Hepatocyte (in vitro differentiated cells): ENCODE data around the gene CARD10. TPM values are rescaled to one million over a fixed set of nuclear protein-coding genes. Genes with fewer than 3 reads are reported as not detected.

ENCODE experiments used
- DNase-seq: peaks from one replicate; pipeline ENCODE4 v3.0.0-alpha.2; 2016; ENCODE audit warnings: low spot score
- H2AFZ ChIP-seq: fragments of 200-600 bp; sonication (generic); 2 replicates; pipeline ENCODE4 v1.6.0; 2016; ENCODE audit warnings: antibody characterized with exemption, mild to moderate bottlenecking
- H3K27ac ChIP-seq: fragments of 200-600 bp; sonication (generic); 2 replicates; pipeline ENCODE4 v1.5.1; 2016; ENCODE audit warnings: mild to moderate bottlenecking
- H3K27me3 ChIP-seq: fragments of 200-600 bp; sonication (generic); 2 replicates; pipeline ENCODE4 v1.6.1; 2016
- H3K36me3 ChIP-seq: fragments of 200-600 bp; sonication (generic); replicated peaks from 2 replicates; pipeline ENCODE4 v1.5.1; 2016; ENCODE audit warnings: low read depth; ENCODE audit not compliant: insufficient read depth
- H3K4me1 ChIP-seq: fragments of 200-600 bp; sonication (generic); 2 replicates; pipeline ENCODE4 v1.5.1; 2016; ENCODE audit warnings: mild to moderate bottlenecking, moderate library complexity; ENCODE audit not compliant: insufficient read depth
- H3K4me2 ChIP-seq: fragments of 200-600 bp; sonication (generic); 2 replicates; pipeline ENCODE4 v1.6.0; 2016
- H3K4me3 ChIP-seq: fragments of 200-600 bp; sonication (generic); 2 replicates; pipeline ENCODE4 v1.5.1; 2016; ENCODE audit warnings: mild to moderate bottlenecking
- H3K79me2 ChIP-seq: fragments of 200-600 bp; sonication (generic); 2 replicates; pipeline ENCODE4 v1.6.0; 2017; ENCODE audit warnings: mild to moderate bottlenecking
- H3K9me2 ChIP-seq: fragments of 200-600 bp; sonication (generic); replicated peaks from 2 replicates; pipeline ENCODE4 v1.6.0; 2017; ENCODE audit warnings: mild to moderate bottlenecking; ENCODE audit not compliant: insufficient read depth
- H3K9me3 ChIP-seq: fragments of 200-600 bp; sonication (generic); 2 replicates; pipeline ENCODE4 v1.5.1; 2016; ENCODE audit warnings: low read depth, mild to moderate bottlenecking
- H4K20me1 ChIP-seq: fragments of 200-600 bp; sonication (generic); 2 replicates; pipeline ENCODE4 v1.6.0; 2016; ENCODE audit warnings: mild to moderate bottlenecking; ENCODE audit not compliant: insufficient read depth, poor library complexity, severe bottlenecking
- EZH2 ChIP-seq: fragments of 200-600 bp; sonication (generic); IDR thresholded peaks from 2 replicates; pipeline ENCODE4 v1.6.1; 2016; ENCODE audit warnings: antibody characterized with exemption, mild to moderate bottlenecking, borderline replicate concordance
- EZH2phosphoT487 ChIP-seq: fragments of 200-600 bp; sonication (generic); IDR thresholded peaks from one replicate; pipeline ENCODE4 v1.6.1; 2018; ENCODE audit warnings: antibody characterized with exemption, mild to moderate bottlenecking, low read depth, moderate library complexity; ENCODE audit not compliant: unreplicated experiment, severe bottlenecking
- WGBS: methylation state at CpG from one replicate; pipeline ENCODE4 v1.1.6; 2016; ENCODE audit warnings: low lambda C conversion rate; ENCODE audit errors: missing lambda C conversion rate; 5-methylcytosine and 5-hydroxymethylcytosine counted together
- polyA plus RNA-seq: library from polyadenylated mRNA; unstranded; fragments of >200 nt; fragmentation: Nextera tagmentation; extraction: Ambion mirVana; gene quantifications from 2 replicates; pipeline ENCODE4 v1.2.1, GENCODE V29; 2016
- total RNA-seq: library from RNA; depleted of rRNA; stranded (reverse); fragments of >200 nt; gene quantifications from 2 replicates; pipeline ENCODE4 v1.2.3, GENCODE V29; 2014
- TF ChIP-seq, protein P1 (sequence below): fragments of 200-600 bp; sonication (generic); IDR thresholded peaks from 2 replicates; pipeline ENCODE4 v1.5.1; 2016; ENCODE audit warnings: antibody characterized with exemption, mild to moderate bottlenecking; ENCODE audit not compliant: poor library complexity

Gene CARD10
- total and polyA plus RNA-seq, 2 experiments from 2014 or later, result 23.4 to 28.7 TPM

DNA sequence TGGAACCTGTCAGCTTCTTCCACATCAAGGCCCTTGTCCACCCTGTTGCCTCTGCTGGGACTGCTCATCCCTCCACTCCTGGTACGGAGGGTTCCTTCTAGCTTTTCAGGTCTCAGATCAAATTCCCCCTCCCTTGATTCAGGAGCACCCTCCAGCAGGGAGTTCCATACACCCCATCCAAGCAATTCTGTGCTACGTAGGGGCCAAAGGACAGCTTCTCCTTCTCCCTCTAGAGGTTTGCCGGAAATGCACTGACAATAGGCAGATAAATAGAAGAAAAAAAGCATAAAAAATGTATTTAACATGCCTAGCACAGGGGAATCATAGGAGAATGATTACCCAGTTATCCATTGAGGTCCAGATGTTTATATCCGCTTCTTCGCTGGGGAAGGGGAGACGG is 3.3 kb upstream of the CARD10 start:
- H2AFZ ChIP-seq, result no peak overlapping the region
- H3K4me1 ChIP-seq, result peaks cover 12% of the 10 kb centered on the region
- no peaks in the 10 kb centered on the region for H3K9me2 ChIP-seq
- no peak overlapping the region for H3K4me2 ChIP-seq
- H3K4me3 ChIP-seq, result no peak overlapping the region
- H3K36me3 ChIP-seq, result no peaks in the 10 kb centered on the region
- peaks cover 11% of the 10 kb centered on the region for H3K79me2 ChIP-seq
- H3K27ac ChIP-seq, result no peak overlapping the region
- TF ChIP-seq, protein P1, sequence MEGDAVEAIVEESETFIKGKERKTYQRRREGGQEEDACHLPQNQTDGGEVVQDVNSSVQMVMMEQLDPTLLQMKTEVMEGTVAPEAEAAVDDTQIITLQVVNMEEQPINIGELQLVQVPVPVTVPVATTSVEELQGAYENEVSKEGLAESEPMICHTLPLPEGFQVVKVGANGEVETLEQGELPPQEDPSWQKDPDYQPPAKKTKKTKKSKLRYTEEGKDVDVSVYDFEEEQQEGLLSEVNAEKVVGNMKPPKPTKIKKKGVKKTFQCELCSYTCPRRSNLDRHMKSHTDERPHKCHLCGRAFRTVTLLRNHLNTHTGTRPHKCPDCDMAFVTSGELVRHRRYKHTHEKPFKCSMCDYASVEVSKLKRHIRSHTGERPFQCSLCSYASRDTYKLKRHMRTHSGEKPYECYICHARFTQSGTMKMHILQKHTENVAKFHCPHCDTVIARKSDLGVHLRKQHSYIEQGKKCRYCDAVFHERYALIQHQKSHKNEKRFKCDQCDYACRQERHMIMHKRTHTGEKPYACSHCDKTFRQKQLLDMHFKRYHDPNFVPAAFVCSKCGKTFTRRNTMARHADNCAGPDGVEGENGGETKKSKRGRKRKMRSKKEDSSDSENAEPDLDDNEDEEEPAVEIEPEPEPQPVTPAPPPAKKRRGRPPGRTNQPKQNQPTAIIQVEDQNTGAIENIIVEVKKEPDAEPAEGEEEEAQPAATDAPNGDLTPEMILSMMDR, result no peak
- TF ChIP-seq EZH2, result no peak
- TF ChIP-seq EZH2phosphoT487, result no peak
- whole genome bisulfite sequencing, result 86% methylated on average over 6 of the region's 6 CpGs
- H3K9me3 ChIP-seq, result no peaks in the 10 kb centered on the region
- no peaks in the 10 kb centered on the region for H3K27me3 ChIP-seq
- no peak for DNase-seq
- no peaks in the 10 kb centered on the region for H4K20me1 ChIP-seq

DNA sequence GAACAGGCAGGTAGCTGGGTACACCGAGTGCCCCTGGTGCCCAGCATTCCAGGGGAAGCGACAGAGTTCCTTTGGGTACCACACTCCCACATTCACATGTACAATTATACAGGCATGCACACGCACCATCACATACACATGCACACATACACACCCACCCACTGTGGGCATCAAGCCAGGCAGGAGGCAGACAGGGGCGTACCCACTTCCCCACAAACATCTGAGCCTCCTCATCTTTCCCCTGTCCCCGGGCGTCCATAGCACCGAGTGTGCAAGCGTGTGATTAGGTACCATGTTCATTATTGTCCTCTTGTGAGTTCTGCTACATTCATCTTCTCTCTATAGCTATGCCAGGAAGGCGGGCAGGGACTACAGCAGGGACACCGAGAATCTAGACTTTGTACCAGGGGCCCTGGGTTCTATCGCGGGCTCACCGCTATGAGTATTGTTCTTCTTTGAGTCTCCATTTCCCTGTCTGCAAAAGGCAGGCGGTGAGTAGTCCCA is 2.1 kb upstream of the CARD10 start:
- Histone ChIP-seq H3K9me2 (no peaks in the 10 kb centered on the region), H4K20me1 (no peaks in the 10 kb centered on the region), H3K79me2 (peaks cover 21% of the 10 kb centered on the region), H3K4me3 (no peak overlapping the region), H3K4me2 (no peak overlapping the region), H3K4me1 (peaks cover 12% of the 10 kb centered on the region), H3K9me3 (no peaks in the 10 kb centered on the region), H3K27me3 (no peaks in the 10 kb centered on the region), H3K27ac (no peak overlapping the region), H2AFZ (no peak overlapping the region), H3K36me3 (no peaks in the 10 kb centered on the region)
- no peak for DNase-seq
- no peak for TF ChIP-seq EZH2
- TF ChIP-seq EZH2phosphoT487, result no peak
- TF ChIP-seq, protein P1, result no peak
- 84% methylated on average over 14 of the region's 14 CpGs for WGBS

DNA sequence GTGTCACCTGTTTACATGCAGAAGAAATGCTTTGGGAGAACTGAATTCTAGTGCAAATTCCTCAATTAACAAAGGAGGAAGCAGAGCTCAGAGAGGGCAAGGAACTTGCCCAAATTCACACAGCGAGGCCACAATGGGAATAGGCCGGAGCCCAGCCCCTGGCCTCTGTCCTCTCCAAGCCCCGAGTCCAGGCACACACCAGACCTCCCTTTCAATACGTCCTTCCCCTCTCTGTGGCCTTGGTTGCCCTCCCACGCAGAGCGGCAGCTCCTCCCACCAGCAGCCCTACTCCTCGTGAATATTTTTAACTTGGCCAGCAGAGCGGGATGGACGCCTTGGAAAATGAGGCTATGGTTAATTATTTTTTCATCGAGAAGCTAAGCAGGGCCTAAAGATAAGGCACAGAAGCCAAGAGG is 1.6 kb upstream of the CARD10 start:
- no peaks in the 10 kb centered on the region for H3K9me2 ChIP-seq
- H3K27me3 ChIP-seq, result no peaks in the 10 kb centered on the region
- TF ChIP-seq, protein P1, result no peak
- TF ChIP-seq EZH2phosphoT487, result no peak
- no peak for TF ChIP-seq EZH2
- no peaks in the 10 kb centered on the region for H3K9me3 ChIP-seq
- no peaks in the 10 kb centered on the region for H4K20me1 ChIP-seq
- H3K4me3 ChIP-seq, result no peak overlapping the region
- H3K27ac ChIP-seq, result no peak overlapping the region
- peaks cover 12% of the 10 kb centered on the region for H3K4me1 ChIP-seq
- H3K79me2 ChIP-seq, result peaks cover 26% of the 10 kb centered on the region
- no peak for DNase-seq
- no peaks in the 10 kb centered on the region for H3K36me3 ChIP-seq
- 71% methylated on average over 10 of the region's 10 CpGs for WGBS
- no peak overlapping the region for H2AFZ ChIP-seq
- no peak overlapping the region for H3K4me2 ChIP-seq
